ENCODE results near the gene GTPBP6. TPM values are rescaled to one million over a fixed set of nuclear protein-coding genes. Genes with fewer than 3 reads are reported as not detected.

GTPBP6 gene
- total and polyA plus RNA-seq, 2 donors (not counting 3 experiments of a cell fraction or from before 2014, with no cell fraction given), result 39.1 to 63.5 TPM

- no peak for DNase-seq (ENCODE audit: low read depth, low spot score)
- Histone ChIP-seq H3K79me2 (ENCODE audit: control insufficient read depth, insufficient read depth, low read length) (no peaks in the 10 kb centered on the region), H4K20me1 (replicated peaks; ENCODE audit: control insufficient read depth, extremely low read depth, insufficient read depth, low read length) (no peaks in the 10 kb centered on the region), H3K36me3 (ENCODE audit: control insufficient read depth in 2 of 2, extremely low read depth in 1 of 2, insufficient read depth in 2 of 2, low read length in 2 of 2) (no peaks in the 10 kb centered on the region), H3K27ac (ENCODE audit: insufficient read depth, low read depth, low read length) (no peak overlapping the region), H3K4me2 (ENCODE audit: insufficient read depth, low read length) (peak overlapping the region; percentile 82), H3K4me3 (replicated peaks in 1 of 3; ENCODE audit: insufficient read depth in 1 of 3, low read depth in 1 of 3, low read length in 3 of 3) (peak overlapping the region; percentile 43 to 58 (median 44)), H3K4me1 (ENCODE audit: control insufficient read depth, extremely low read depth, insufficient read depth, low read length) (peaks cover 7% of the 10 kb centered on the region), H2AFZ (ENCODE audit: low read depth, low read length) (peak overlapping the region; percentile 92), H3K9me1 (replicated peaks; ENCODE audit: control insufficient read depth, extremely low read depth, insufficient read depth, low read length) (no peaks in the 10 kb centered on the region), H3K9ac (replicated peaks; ENCODE audit: extremely low read depth, insufficient read depth, low read length) (peak overlapping the region; percentile 9), H3K27me3 (ENCODE audit: control insufficient read depth in 2 of 2, insufficient read depth in 2 of 2, low read length in 2 of 2) (peaks cover 0 to 2% of the 10 kb centered on the region in 2 experiments), H3K9me3 (replicated peaks; ENCODE audit: control insufficient read depth, insufficient read depth, low read length) (no peaks in the 10 kb centered on the region)
- dilution Hi-C loops (cut with MboI; ENCODE audit: extremely low pct_ligation_motif_present, low sequenced_read_pairs) (no loop called here), intact Hi-C loops (cut with micrococcal nuclease) (no loop called here)
- no TSS peak for BruUV-seq (replicated peaks)
- CTCF ChIA-PET, result no interaction called here
- no peak for FAIRE-seq
- TF ChIP-seq CTCF (IDR thresholded peaks at IDR 0.05; ENCODE audit: extremely low read depth in 1 of 2, insufficient read depth in 1 of 2, low read depth in 1 of 2, low read length in 2 of 2) (no peak), EZH2 (IDR thresholded peaks at IDR 0.05; ENCODE audit: borderline replicate concordance, low read depth, low read length, severe bottlenecking) (peak; percentile 67)
- POLR2A ChIA-PET, result no interaction called here
These were observed 42.5 kb downstream of the GTPBP6 start for GRCh38 chrX:275967-276580.

DNA sequence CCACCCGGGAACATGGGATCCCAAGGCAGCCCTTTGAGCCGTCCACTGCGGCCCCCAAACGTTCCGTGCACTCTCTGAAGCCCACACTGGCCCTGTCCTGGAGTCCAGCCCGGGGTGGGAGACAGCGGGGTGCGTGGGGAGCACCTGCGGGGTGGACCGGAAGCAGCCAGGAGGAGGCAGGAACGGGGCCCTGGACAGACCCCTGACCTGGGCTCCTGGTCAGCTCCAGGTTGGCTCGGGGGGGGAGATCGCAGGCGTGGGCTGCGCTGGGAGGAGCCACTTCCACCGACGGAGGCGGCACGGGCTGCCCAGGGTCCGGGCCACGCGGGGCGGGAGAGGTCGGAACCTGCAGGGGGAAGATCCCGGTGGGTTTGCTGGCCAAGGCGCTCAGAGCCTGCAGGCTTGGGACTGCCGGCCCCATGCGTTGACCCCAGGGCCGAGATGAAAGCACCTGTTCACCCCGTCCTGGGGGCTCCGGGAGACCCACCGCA, 43.1 kb downstream of the GTPBP6 start:
- Histone ChIP-seq H3K9me1 (replicated peaks; ENCODE audit: control insufficient read depth, extremely low read depth, insufficient read depth, low read length) (no peaks in the 10 kb centered on the region), H2AFZ (ENCODE audit: low read depth, low read length) (no peak overlapping the region), H3K27me3 (ENCODE audit: control insufficient read depth in 2 of 2, insufficient read depth in 2 of 2, low read length in 2 of 2) (peaks cover 0 to 2% of the 10 kb centered on the region in 2 experiments), H3K9me3 (replicated peaks; ENCODE audit: control insufficient read depth, insufficient read depth, low read length) (no peaks in the 10 kb centered on the region), H4K20me1 (replicated peaks; ENCODE audit: control insufficient read depth, extremely low read depth, insufficient read depth, low read length) (no peaks in the 10 kb centered on the region), H3K4me1 (ENCODE audit: control insufficient read depth, extremely low read depth, insufficient read depth, low read length) (peaks cover 7% of the 10 kb centered on the region), H3K36me3 (ENCODE audit: control insufficient read depth in 2 of 2, extremely low read depth in 1 of 2, insufficient read depth in 2 of 2, low read length in 2 of 2) (no peaks in the 10 kb centered on the region), H3K4me2 (ENCODE audit: insufficient read depth, low read length) (no peak overlapping the region), H3K9ac (replicated peaks; ENCODE audit: extremely low read depth, insufficient read depth, low read length) (no peak overlapping the region), H3K79me2 (ENCODE audit: control insufficient read depth, insufficient read depth, low read length) (no peaks in the 10 kb centered on the region), H3K4me3 (replicated peaks in 1 of 3; ENCODE audit: insufficient read depth in 1 of 3, low read depth in 1 of 3, low read length in 3 of 3) (no peak overlapping the region), H3K27ac (ENCODE audit: insufficient read depth, low read depth, low read length) (no peak overlapping the region)
- DNase-seq (ENCODE audit: low read depth, low spot score) (no peak), FAIRE-seq (no peak)
- TF ChIP-seq MYC (IDR thresholded peaks at IDR 0.05; ENCODE audit: low read depth, low read length), result no peak
- TF ChIP-seq POLR2AphosphoS5 (IDR thresholded peaks at IDR 0.05; ENCODE audit: insufficient read depth, low read depth, low read length), result no peak
- TF ChIP-seq GATA2 (IDR thresholded peaks at IDR 0.05; ENCODE audit: insufficient read depth, insufficient read length, low read depth, low read length), result no peak
- TF ChIP-seq EZH2 (IDR thresholded peaks at IDR 0.05; ENCODE audit: borderline replicate concordance, low read depth, low read length, severe bottlenecking), result no peak
- TF ChIP-seq FOS (IDR thresholded peaks at IDR 0.05; ENCODE audit: borderline replicate concordance, insufficient read depth, low read length), result no peak
- no peak for TF ChIP-seq MAX (IDR thresholded peaks at IDR 0.05; ENCODE audit: insufficient read depth, insufficient read length)
- no peak for TF ChIP-seq CTCF (IDR thresholded peaks at IDR 0.05; ENCODE audit: extremely low read depth in 1 of 2, insufficient read depth in 1 of 2, low read depth in 1 of 2, low read length in 2 of 2)
- no peak for TF ChIP-seq JUN (IDR thresholded peaks at IDR 0.05; ENCODE audit: borderline replicate concordance, insufficient read depth, insufficient read length, low read depth)
- TF ChIP-seq POLR2A (IDR thresholded peaks at IDR 0.05; ENCODE audit: low read depth, low read length), result no peak
- no TSS peak for BruUV-seq (replicated peaks)
- ChIA-PET CTCF (no interaction called here), POLR2A (no interaction called here)
- dilution Hi-C loops (cut with MboI; ENCODE audit: extremely low pct_ligation_motif_present, low sequenced_read_pairs) (no loop called here), intact Hi-C loops (cut with micrococcal nuclease) (no loop called here)
